CD14-positive monocyte (primary cell): ENCODE results near the gene CHAF1A. TPM values are rescaled to one million over a fixed set of nuclear protein-coding genes. Genes with fewer than 3 reads are reported as not detected.

Experiments
- DNase-seq, 3 donors: peaks; one replicate each; pipeline ENCODE4 v3.0.0-alpha.2; 2011 to 2022
- H2AFZ ChIP-seq: 2 replicates; pipeline ENCODE4 v1.6.0; 2012; ENCODE audit warnings: mild to moderate bottlenecking, low read depth, low read length, inconsistent platforms; ENCODE audit not compliant: insufficient read depth, poor library complexity, severe bottlenecking
- H3K27ac ChIP-seq, 2 donors: 1 replicate in 1 of 2; 2 replicates in 1 of 2; pipeline ENCODE4 v1.5.1; 2012 to 2013; ENCODE audit warnings: low read length in 2 of 2, control low read depth in 1 of 2, inconsistent platforms in 1 of 2, low read depth in 1 of 2, mild to moderate bottlenecking in 1 of 2
- H3K27me3 ChIP-seq, 2 donors: one replicate each; pipeline versions ENCODE4 v1.6.0 to v1.6.1; 2011 to 2013; ENCODE audit warnings: low read length in 2 of 2; ENCODE audit not compliant: control insufficient read depth in 2 of 2, insufficient read depth in 2 of 2
- H3K36me3 ChIP-seq, 2 donors: replicated peaks in 1 of 2; 1 replicate in 1 of 2; 2 replicates in 1 of 2; pipeline versions ENCODE4 v1.5.1 to v1.6.1; 2012 to 2013; ENCODE audit warnings: low read length in 2 of 2, control low read depth in 1 of 2, inconsistent platforms in 1 of 2, mild to moderate bottlenecking in 1 of 2; ENCODE audit not compliant: insufficient read depth in 2 of 2, control insufficient read depth in 1 of 2
- H3K4me1 ChIP-seq, 2 donors: 1 replicate in 1 of 2; 2 replicates in 1 of 2; pipeline versions ENCODE4 v1.5.1 to v1.6.1; 2012 to 2013; ENCODE audit warnings: low read length in 2 of 2, control low read depth in 1 of 2, inconsistent platforms in 1 of 2, mild to moderate bottlenecking in 1 of 2, moderate library complexity in 1 of 2; ENCODE audit not compliant: insufficient read depth in 2 of 2, control insufficient read depth in 1 of 2
- H3K4me2 ChIP-seq: replicated peaks from 2 replicates; pipeline ENCODE3; 2012; ENCODE audit warnings: low read length, moderate library complexity, mild to moderate bottlenecking; ENCODE audit not compliant: poor library complexity, severe bottlenecking; ENCODE audit errors: extremely low read depth
- H3K4me3 ChIP-seq, 3 experiments: fragments of 200-600 bp in 1 of 3; sonication (generic) in 1 of 3; replicated peaks in 1 of 3; 1 replicate in 2 of 3; 2 replicates in 1 of 3; pipeline ENCODE4 v1.5.1; 2011 to 2013; ENCODE audit warnings: low read length in 3 of 3, mild to moderate bottlenecking in 3 of 3, control low read depth in 2 of 3, low read depth in 2 of 3, inconsistent platforms in 1 of 3, moderate library complexity in 1 of 3
- H3K79me2 ChIP-seq: 2 replicates; pipeline ENCODE4 v1.6.0; 2012; ENCODE audit warnings: mild to moderate bottlenecking, control low read depth, inconsistent platforms, low read length, moderate library complexity; ENCODE audit not compliant: insufficient read depth
- H3K9ac ChIP-seq: 2 replicates; pipeline ENCODE4 v1.6.0; 2017; ENCODE audit warnings: low read length, mild to moderate bottlenecking; ENCODE audit not compliant: insufficient read depth, poor library complexity, severe bottlenecking
- H3K9me3 ChIP-seq, 2 donors: replicated peaks in 1 of 2; 1 replicate in 1 of 2; 2 replicates in 1 of 2; pipeline versions ENCODE4 v1.5.1 to v1.6.1; 2012 to 2013; ENCODE audit warnings: low read length in 2 of 2, control low read depth in 1 of 2; ENCODE audit not compliant: control insufficient read depth in 1 of 2, insufficient read depth in 1 of 2
- H4K20me1 ChIP-seq: 2 replicates; pipeline ENCODE4 v1.6.0; 2012; ENCODE audit warnings: mild to moderate bottlenecking, low read length, control low read depth, moderate library complexity; ENCODE audit not compliant: insufficient read depth
- H3K27ac Mint-ChIP-seq, 7 donors: one replicate each; pipeline ENCODE4 v1.8.0; 2020; ENCODE audit warnings: mild to moderate bottlenecking in 7 of 7, mixed read lengths in 7 of 7, moderate library complexity in 6 of 7, inconsistent platforms in 2 of 7
- H3K27me3 Mint-ChIP-seq, 3 donors: one replicate each; pipeline ENCODE4 v1.8.0; 2021 to 2022; ENCODE audit warnings: low read depth in 3 of 3, mild to moderate bottlenecking in 3 of 3, mixed read lengths in 3 of 3, moderate library complexity in 3 of 3, inconsistent platforms in 1 of 3
- H3K36me3 Mint-ChIP-seq, 2 donors: one replicate each; pipeline ENCODE4 v1.8.0; 2020; ENCODE audit warnings: mixed read lengths in 2 of 2, inconsistent platforms in 1 of 2, mild to moderate bottlenecking in 1 of 2
- H3K4me1 Mint-ChIP-seq: one replicate; pipeline ENCODE4 v1.8.0; 2020; ENCODE audit warnings: mild to moderate bottlenecking, mixed read lengths
- H3K4me3 Mint-ChIP-seq, 2 donors: one replicate each; pipeline ENCODE4 v1.8.0; 2020; ENCODE audit warnings: mild to moderate bottlenecking in 2 of 2, mixed read lengths in 2 of 2, moderate library complexity in 1 of 2
- H3K9me3 Mint-ChIP-seq, 7 donors: one replicate each; pipeline ENCODE4 v1.8.0; 2020 to 2022; ENCODE audit warnings: mixed read lengths in 7 of 7, mild to moderate bottlenecking in 6 of 7, moderate library complexity in 6 of 7, inconsistent platforms in 2 of 7
- WGBS: methylation state at CpG from one replicate; pipeline ENCODE4 v1.1.5; 2013; ENCODE audit warnings: missing lambda C conversion rate; ENCODE audit not compliant: insufficient coverage; 5-methylcytosine and 5-hydroxymethylcytosine counted together
- intact Hi-C, 2 donors: fragments of 100-400 bp; cut with micrococcal nuclease; formaldehyde crosslinking; loops; one replicate each; pipeline versions ENCODE4 v1.15.0 to v1.15.1; 2023
- polyA plus RNA-seq, 3 donors: library from polyadenylated mRNA; depleted of rRNA in 1 of 3; unstranded in 2 of 3; stranded (reverse) in 1 of 3; fragments of 300-500 nt in 2 of 3; fragments of >200 nt in 1 of 3; fragmentation: Illumina TruSeq in 2 of 3; gene quantifications; 1 replicate in 2 of 3; 2 replicates in 1 of 3; pipeline ENCODE4 v1.2.3, GENCODE V29; 2012 to 2021
- TF ChIP-seq, protein P1 (sequence below): fragments of 200-600 bp; IDR thresholded peaks from one replicate; pipeline ENCODE4 v1.8.0; 2022; ENCODE audit warnings: antibody characterized with exemption, mild to moderate bottlenecking

The CHAF1A gene
- polyA plus RNA-seq, 3 donors: 4.4 to 26.4 (median 5.4) TPM

DNA sequence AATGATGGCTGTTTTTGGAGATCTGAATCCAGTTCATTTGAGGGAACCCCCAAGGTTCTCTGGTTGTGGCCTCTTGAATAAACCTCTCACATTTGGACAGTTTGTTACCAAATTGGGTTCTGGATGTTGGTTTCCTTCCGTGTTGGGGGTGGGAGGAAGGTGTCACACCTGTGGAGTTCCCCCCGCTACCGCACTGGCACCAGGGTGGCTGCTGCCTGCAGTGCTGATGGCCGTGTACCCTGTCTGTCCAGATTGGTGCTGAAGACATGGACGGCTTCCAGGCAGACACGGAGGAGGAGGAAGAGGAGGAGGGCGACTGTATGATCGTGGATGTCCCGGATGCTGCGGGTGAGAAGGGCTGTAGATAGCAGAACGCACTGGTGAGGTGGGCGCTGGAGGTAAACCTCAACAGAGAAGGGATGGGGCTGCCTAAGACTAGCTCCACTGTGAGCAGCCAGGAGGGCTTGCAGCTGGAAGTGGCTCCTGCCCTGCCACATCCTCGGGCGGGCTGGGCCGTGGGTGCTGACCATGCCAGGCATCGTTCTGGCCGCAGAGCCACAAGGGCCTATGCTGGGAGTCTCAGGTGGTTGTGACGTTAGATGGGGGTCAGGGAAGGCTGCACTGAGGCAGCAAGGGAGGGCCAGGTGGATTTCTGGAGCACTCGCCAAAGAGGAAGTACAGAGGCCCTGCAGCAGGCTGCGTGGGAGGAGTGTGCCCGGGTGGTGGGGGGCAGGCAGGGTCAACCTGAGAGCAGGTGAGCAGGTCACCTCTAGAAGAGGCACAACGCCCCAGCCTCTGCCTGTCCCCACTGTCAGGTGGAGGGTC, 39.8 kb downstream of the CHAF1A start:
- no peak overlapping the region for H3K27ac ChIP-seq
- Mint-ChIP-seq H3K27ac (peak overlapping the region in 5 of 7 donors; percentile 33 to 66 (median 53)), H3K36me3 (peaks cover 40 to 74% of the 10 kb centered on the region in 2 donors), H3K9me3 (peaks cover 0 to 2% (median 0%) of the 10 kb centered on the region in 7 donors), H3K4me3 (no peak overlapping the region), H3K27me3 (no peaks in the 10 kb centered on the region), H3K4me1 (peaks cover 3% of the 10 kb centered on the region)
- TF ChIP-seq, protein P1, sequence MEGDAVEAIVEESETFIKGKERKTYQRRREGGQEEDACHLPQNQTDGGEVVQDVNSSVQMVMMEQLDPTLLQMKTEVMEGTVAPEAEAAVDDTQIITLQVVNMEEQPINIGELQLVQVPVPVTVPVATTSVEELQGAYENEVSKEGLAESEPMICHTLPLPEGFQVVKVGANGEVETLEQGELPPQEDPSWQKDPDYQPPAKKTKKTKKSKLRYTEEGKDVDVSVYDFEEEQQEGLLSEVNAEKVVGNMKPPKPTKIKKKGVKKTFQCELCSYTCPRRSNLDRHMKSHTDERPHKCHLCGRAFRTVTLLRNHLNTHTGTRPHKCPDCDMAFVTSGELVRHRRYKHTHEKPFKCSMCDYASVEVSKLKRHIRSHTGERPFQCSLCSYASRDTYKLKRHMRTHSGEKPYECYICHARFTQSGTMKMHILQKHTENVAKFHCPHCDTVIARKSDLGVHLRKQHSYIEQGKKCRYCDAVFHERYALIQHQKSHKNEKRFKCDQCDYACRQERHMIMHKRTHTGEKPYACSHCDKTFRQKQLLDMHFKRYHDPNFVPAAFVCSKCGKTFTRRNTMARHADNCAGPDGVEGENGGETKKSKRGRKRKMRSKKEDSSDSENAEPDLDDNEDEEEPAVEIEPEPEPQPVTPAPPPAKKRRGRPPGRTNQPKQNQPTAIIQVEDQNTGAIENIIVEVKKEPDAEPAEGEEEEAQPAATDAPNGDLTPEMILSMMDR: no peak
- no peaks in the 10 kb centered on the region for H3K9me3 ChIP-seq
- 65% methylated on average over 21 of the region's 22 CpGs for WGBS
- H3K4me2 ChIP-seq: no peak overlapping the region
- H3K4me3 ChIP-seq: no peak overlapping the region
- H3K79me2 ChIP-seq: peaks cover 5% of the 10 kb centered on the region
- DNase-seq: no peak
- H3K4me1 ChIP-seq: no peaks in the 10 kb centered on the region
- H3K27me3 ChIP-seq: no peaks in the 10 kb centered on the region
- peaks cover 26% of the 10 kb centered on the region for H4K20me1 ChIP-seq
- no peak overlapping the region for H2AFZ ChIP-seq
- peaks cover 47 to 58% of the 10 kb centered on the region in 2 donors for H3K36me3 ChIP-seq
- intact Hi-C loops: no loop called here
- H3K9ac ChIP-seq: no peak overlapping the region

DNA sequence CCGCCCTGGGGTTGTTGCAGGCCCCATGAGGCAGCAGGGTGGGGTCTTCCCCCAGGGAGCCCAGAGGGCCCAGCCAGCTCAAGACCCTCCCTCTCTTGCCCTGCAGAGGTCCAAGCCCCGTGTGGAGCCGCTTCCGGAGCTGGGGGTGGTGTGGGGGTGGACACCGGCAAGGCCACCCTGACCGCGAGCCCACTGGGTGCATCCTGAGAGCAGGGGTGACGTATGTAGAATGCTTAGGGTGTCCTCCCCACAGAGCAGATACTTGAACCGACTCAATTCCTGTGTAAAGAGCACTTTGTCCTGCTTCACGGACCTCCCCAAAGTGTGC, 40.3 kb downstream of the CHAF1A start:
- intact Hi-C loops: no loop called here
- TF ChIP-seq, protein P1: no peak
- H3K36me3 ChIP-seq: peaks cover 51 to 61% of the 10 kb centered on the region in 2 donors
- Mint-ChIP-seq H3K27ac (peak overlapping the region in 1 of 7 donors; percentile 61), H3K4me3 (no peak overlapping the region), H3K4me1 (peaks cover 3% of the 10 kb centered on the region), H3K36me3 (peaks cover 44 to 76% of the 10 kb centered on the region in 2 donors), H3K27me3 (no peaks in the 10 kb centered on the region), H3K9me3 (peaks cover 0 to 2% (median 0%) of the 10 kb centered on the region in 7 donors)
- no peak overlapping the region for H3K27ac ChIP-seq
- 80% methylated on average over 3 of the region's 10 CpGs for WGBS
- no peak overlapping the region for H2AFZ ChIP-seq
- peaks cover 32% of the 10 kb centered on the region for H4K20me1 ChIP-seq
- H3K4me3 ChIP-seq: no peak overlapping the region
- no peaks in the 10 kb centered on the region for H3K4me1 ChIP-seq
- H3K9me3 ChIP-seq: no peaks in the 10 kb centered on the region
- H3K79me2 ChIP-seq: peaks cover 3% of the 10 kb centered on the region
- no peak overlapping the region for H3K9ac ChIP-seq
- no peak for DNase-seq
- no peak overlapping the region for H3K4me2 ChIP-seq
- no peaks in the 10 kb centered on the region for H3K27me3 ChIP-seq
